Mammary microvascular endothelial cell (primary cell): Measurements from ENCODE around the gene NKX6-1. TPM values are rescaled to one million over a fixed set of nuclear protein-coding genes. Genes with fewer than 3 reads are reported as not detected.

Experiments used
- total RNA-seq: library from RNA; depleted of rRNA; stranded (reverse); fragments of >200 nt; gene quantifications from 2 replicates; pipeline ENCODE4 v1.2.3, GENCODE V29; 2015

NKX6-1 gene
- not detected in 2 replicates for total RNA-seq

DNA sequence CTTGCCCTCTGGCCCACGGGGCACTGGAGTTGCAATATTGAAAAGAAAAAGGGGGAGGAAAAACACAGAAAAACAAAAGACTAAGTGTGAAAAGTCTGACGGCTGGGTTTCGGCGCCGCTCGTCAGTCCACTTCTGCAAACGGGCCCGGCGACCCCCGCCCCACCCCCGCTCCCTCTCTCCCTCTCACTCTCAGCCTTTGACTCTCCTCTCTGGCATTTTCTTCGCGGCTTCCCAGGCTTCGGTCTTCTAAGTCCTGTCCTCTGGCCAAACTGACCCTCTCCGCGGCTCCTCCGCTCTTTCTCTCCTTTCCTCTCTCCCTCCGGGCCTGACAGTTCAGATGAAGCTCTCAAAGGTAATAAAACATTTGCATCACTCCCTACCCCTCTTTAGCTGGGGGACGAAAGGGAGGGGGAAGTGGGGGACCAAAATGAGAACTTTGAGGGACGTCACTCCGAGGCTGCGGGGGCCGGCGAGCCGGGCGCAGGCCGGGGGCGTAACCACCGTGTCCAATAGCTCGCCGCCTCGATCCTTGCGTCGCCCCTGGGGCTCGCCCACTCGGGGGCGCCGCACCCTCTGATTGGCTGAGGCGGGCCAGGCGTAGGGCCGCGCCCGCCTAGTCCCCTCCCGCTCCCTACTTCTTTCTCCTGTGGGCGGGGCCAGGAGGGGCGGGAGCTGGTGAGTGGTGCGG, at the start of gene NKX6-1:
Gene NKX6-1 (minus strand): TSS at position 358 of the 689 bp plus-strand sequence. CDS start 1,064 bp downstream, outside the sequence.

Other genes with a start within 250 kb of the NKX6-1 start
- under 0.01 TPM in 1 of 2 replicates, not detected in the other for gene CDS1, start 83.8 kb upstream of the NKX6-1 start, total RNA-seq